K562 (cell line): Measurements from ENCODE around the gene ZKSCAN3. TPM values are rescaled to one million over a fixed set of nuclear protein-coding genes. Genes with fewer than 3 reads are reported as not detected.
A peak's percentile ranks its signal among the peaks of the same experiment; 100 is the strongest.

Experiments
- CEBPB ChIP-seq: fragments of 450-650 bp; IDR thresholded peaks from 2 replicates; pipeline ENCODE4 v1.6.1; 2016; ENCODE audit warnings: missing genetic modification characterization, missing compliant biosample characterization
- DDX20 ChIP-seq: fragments of 450-650 bp; IDR thresholded peaks from 2 replicates; pipeline ENCODE4 v1.6.1; 2016; ENCODE audit warnings: missing genetic modification characterization, low read depth, mild to moderate bottlenecking, missing compliant biosample characterization, moderate library complexity
- DLX4 ChIP-seq: fragments of 250-450 bp; sonication (Bioruptor Pico); IDR thresholded peaks from 2 replicates; pipeline ENCODE4 v1.6.1; 2021; ENCODE audit warnings: mild to moderate bottlenecking
- ELK3 ChIP-seq: fragments of 450-650 bp; formaldehyde crosslinking; IDR thresholded peaks from 2 replicates; pipeline ENCODE4 v1.4.0; 2020; ENCODE audit warnings: mild to moderate bottlenecking
- ESRRA ChIP-seq: fragments of 450-650 bp; IDR thresholded peaks from 2 replicates; pipeline ENCODE4 v1.6.1; 2014; ENCODE audit warnings: low read depth, mild to moderate bottlenecking, moderate library complexity, borderline replicate concordance
- HDAC2 ChIP-seq: fragments of 450-650 bp; IDR thresholded peaks from 2 replicates; pipeline ENCODE4 v1.6.1; 2016; ENCODE audit warnings: mild to moderate bottlenecking
- IRF9 ChIP-seq: fragments of 450-650 bp; IDR thresholded peaks from 2 replicates; pipeline ENCODE4 v1.6.1; 2016; ENCODE audit warnings: missing biosample characterization, missing genetic modification characterization
- KDM1A ChIP-seq, 2 experiments: fragments of 450-650 bp; IDR thresholded peaks; 2 replicates each; pipeline ENCODE4 v1.6.1; 2016; ENCODE audit warnings: mild to moderate bottlenecking in 2 of 2
- NUFIP1 ChIP-seq: fragments of 450-650 bp; IDR thresholded peaks from 2 replicates; pipeline ENCODE4 v1.6.1; 2018; ENCODE audit not compliant: partially characterized antibody
- RBM39 ChIP-seq: fragments of 200-400 bp; formaldehyde crosslinking; optimal IDR thresholded peaks from 2 replicates; pipeline ENCODE3; 2018; ENCODE audit warnings: low read depth, low read length
- SP1 ChIP-seq: sonication (generic); formaldehyde crosslinking; IDR thresholded peaks from 2 replicates; pipeline ENCODE4 v1.8.1; 2022; ENCODE audit warnings: mild to moderate bottlenecking, missing genetic modification reagents
- TEAD4 ChIP-seq, 2 experiments: sonication (generic) in 1 of 2; formaldehyde crosslinking in 1 of 2; IDR thresholded peaks; 2 replicates each; pipeline versions ENCODE4 v1.6.1 to v1.8.0; 2012 to 2022; ENCODE audit warnings: borderline replicate concordance in 1 of 2, inconsistent platforms in 1 of 2, low read length in 1 of 2, mild to moderate bottlenecking in 1 of 2, missing genetic modification reagents in 1 of 2
- TGIF2 ChIP-seq: sonication (generic); formaldehyde crosslinking; IDR thresholded peaks from 2 replicates; pipeline ENCODE4 v1.8.1; 2022; ENCODE audit warnings: mild to moderate bottlenecking, missing genetic modification reagents, moderate library complexity
- U2AF1 ChIP-seq: fragments of 200-400 bp; formaldehyde crosslinking; optimal IDR thresholded peaks from 2 replicates; pipeline ENCODE3; 2017; ENCODE audit warnings: mild to moderate bottlenecking, low read depth, low read length, moderate library complexity
- YY1 ChIP-seq, 3 experiments: IDR thresholded peaks; 2 replicates each; pipeline ENCODE4 v1.6.1; 2011; ENCODE audit warnings: low read length in 2 of 3, mild to moderate bottlenecking in 2 of 3, moderate library complexity in 2 of 3, borderline replicate concordance in 1 of 3, control low read depth in 1 of 3, low read depth in 1 of 3; ENCODE audit not compliant: insufficient read depth in 3 of 3, insufficient replicate concordance in 2 of 3, control insufficient read depth in 1 of 3, insufficient read length in 1 of 3; ENCODE audit errors: extremely low read depth in 1 of 3
- ZC3H11A ChIP-seq: IDR thresholded peaks from 2 replicates; pipeline ENCODE4 v1.6.1; 2012; ENCODE audit warnings: low read depth, low read length, improper control_type of control experiment
- ZC3H8 ChIP-seq: fragments of 450-650 bp; IDR thresholded peaks from 2 replicates; pipeline ENCODE4 v1.6.1; 2017
- ZFX ChIP-seq: sonication (generic); formaldehyde crosslinking; IDR thresholded peaks from 2 replicates; pipeline ENCODE4 v1.8.0; 2022; ENCODE audit warnings: mild to moderate bottlenecking, missing genetic modification reagents, moderate library complexity
- ZNF133 ChIP-seq: fragments of 250-450 bp; sonication (Bioruptor Pico); IDR thresholded peaks from 2 replicates; pipeline ENCODE4 v1.4.0; 2020; ENCODE audit warnings: mild to moderate bottlenecking
- ZNF134 ChIP-seq: fragments of 250-450 bp; sonication (Bioruptor Pico); conservative IDR thresholded peaks from 2 replicates; pipeline ENCODE4 v1.4.0; 2020
- ZNF24 ChIP-seq: fragments of 450-650 bp; IDR thresholded peaks from 2 replicates; pipeline ENCODE4 v1.6.1; 2016
- ZNF3 ChIP-seq: fragments of 250-450 bp; sonication (Bioruptor Pico); IDR thresholded peaks from 2 replicates; pipeline ENCODE4 v1.5.0; 2021; ENCODE audit warnings: mild to moderate bottlenecking, moderate library complexity
- ZNF561 ChIP-seq: fragments of 450-650 bp; formaldehyde crosslinking; conservative IDR thresholded peaks from 2 replicates; pipeline ENCODE4 v1.4.0; 2020; ENCODE audit warnings: mild to moderate bottlenecking, moderate library complexity
- polyA plus RNA-seq, 8 experiments: library from polyadenylated mRNA; depleted of rRNA in 4 of 8; stranded (reverse) in 5 of 8; unstranded in 3 of 8; fragments of >200 nt; fragmentation: Nextera tagmentation in 2 of 8; fragmentation: Illumina TruSeq in 1 of 8; extraction: Ambion mirVana in 2 of 8; extraction: Trizol in 1 of 8; gene quantifications; 2 replicates each; pipeline versions ENCODE4 v1.2.1 to v1.2.3, GENCODE V29; 2011 to 2014; ENCODE audit warnings: inconsistent platforms in 1 of 8, missing spikeins in 1 of 8
- total RNA-seq, 7 experiments: library from RNA; depleted of rRNA in 6 of 7; stranded (reverse); fragments of >200 nt in 6 of 7; fragmentation: Illumina TruSeq in 2 of 7; extraction: Trizol in 2 of 7; gene quantifications; 2 replicates each; pipeline versions ENCODE4 v1.2.1 to v1.2.3, GENCODE V29; 2011 to 2021; ENCODE audit warnings: low replicate concordance in 1 of 7
- TF ChIP-seq, protein P1 (sequence below), 2 experiments: IDR thresholded peaks; 2 replicates each; pipeline ENCODE4 v1.6.1; 2011; ENCODE audit warnings: borderline replicate concordance in 1 of 2, control low read depth in 1 of 2, low read depth in 1 of 2, low read length in 1 of 2, mild to moderate bottlenecking in 1 of 2, mixed read lengths in 1 of 2, moderate library complexity in 1 of 2; ENCODE audit not compliant: insufficient read depth in 1 of 2, insufficient read length in 1 of 2, poor library complexity in 1 of 2, severe bottlenecking in 1 of 2; ENCODE audit errors: extremely low read depth in 1 of 2

The ZKSCAN3 gene
- total and polyA plus RNA-seq, 9 of the 15 experiments (the other 6 are each of a cell fraction or from before 2014, with no cell fraction given), result 3.0 to 12.4 (median 10.2) TPM

- TF ChIP-seq ESRRA (peak; percentile 97; the same call in 1 of the 2 replicates), KDM1A (IDR thresholded peaks at IDR 0.05) (peak; percentile 44 to 67; a peak in 3 of 4 replicates), DLX4 (CRISPR knock-in tag) (no peak), ZNF134 (CRISPR knock-in tag) (peak; percentile 79), ZC3H11A (no peak; the same call in 1 of the 2 replicates), ZC3H8 (no peak; the same call in 1 of the 2 replicates), DDX20 (tag) (peak; percentile 91), SP1 (CRISPR knock-in tag) (no peak), ZNF24 (no peak), TEAD4 (IDR thresholded peaks at IDR 0.05; ENCODE audit: low read length) (peak; percentile 87), TEAD4 (CRISPR knock-in tag; IDR thresholded peaks at IDR 0.05; ENCODE audit: borderline replicate concordance) (no peak), U2AF1 (no peak), TGIF2 (no peak), ZNF561 (CRISPR knock-in tag) (peak; percentile 51; the same call in 1 of the 2 replicates), RBM39 (no peak), HDAC2 (no peak), ZNF3 (peak; percentile 43; the same call in 1 of the 2 replicates), CEBPB (tag) (no peak), IRF9 (no peak), ZFX (CRISPR knock-in tag) (no peak), YY1 (IDR thresholded peaks at IDR 0.05; ENCODE audit: borderline replicate concordance in 1 of 3, control insufficient read depth in 1 of 3, extremely low read depth in 1 of 3, insufficient read depth in 3 of 3, insufficient read length in 1 of 3, insufficient replicate concordance in 2 of 3, low read depth in 1 of 3, low read length in 2 of 3) (peak in 2 of 3 experiments; percentile 22 to 77), ZNF133 (CRISPR knock-in tag) (no peak), NUFIP1 (no peak), ELK3 (CRISPR knock-in tag) (no peak)
- TF ChIP-seq, protein P1, sequence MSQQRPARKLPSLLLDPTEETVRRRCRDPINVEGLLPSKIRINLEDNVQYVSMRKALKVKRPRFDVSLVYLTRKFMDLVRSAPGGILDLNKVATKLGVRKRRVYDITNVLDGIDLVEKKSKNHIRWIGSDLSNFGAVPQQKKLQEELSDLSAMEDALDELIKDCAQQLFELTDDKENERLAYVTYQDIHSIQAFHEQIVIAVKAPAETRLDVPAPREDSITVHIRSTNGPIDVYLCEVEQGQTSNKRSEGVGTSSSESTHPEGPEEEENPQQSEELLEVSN (IDR thresholded peaks at IDR 0.05; ENCODE audit: borderline replicate concordance in 1 of 2, extremely low read depth in 1 of 2, insufficient read depth in 1 of 2, insufficient read length in 1 of 2, low read depth in 1 of 2, low read length in 1 of 2, poor library complexity in 1 of 2, severe bottlenecking in 1 of 2), result no peak
These were observed 13.2 kb upstream of the ZKSCAN3 start (continued) for GRCh38 chr6:28336284-28337120.
